HG03097 (cell line): ENCODE measurements around the gene MAD2L1BP.
"Not testable (repeated sequence)": the region's sequence is repeated elsewhere in the genome, so short reads cannot be mapped to it uniquely, and the experiment has no call there.

Source experiments
- ATAC-seq: cut with Tn5 transposase; IDR thresholded peaks from one replicate; pipeline ENCODE4 v1.9.1; 2021; ENCODE audit not compliant: unreplicated experiment, low FRiP score

The MAD2L1BP gene

DNA sequence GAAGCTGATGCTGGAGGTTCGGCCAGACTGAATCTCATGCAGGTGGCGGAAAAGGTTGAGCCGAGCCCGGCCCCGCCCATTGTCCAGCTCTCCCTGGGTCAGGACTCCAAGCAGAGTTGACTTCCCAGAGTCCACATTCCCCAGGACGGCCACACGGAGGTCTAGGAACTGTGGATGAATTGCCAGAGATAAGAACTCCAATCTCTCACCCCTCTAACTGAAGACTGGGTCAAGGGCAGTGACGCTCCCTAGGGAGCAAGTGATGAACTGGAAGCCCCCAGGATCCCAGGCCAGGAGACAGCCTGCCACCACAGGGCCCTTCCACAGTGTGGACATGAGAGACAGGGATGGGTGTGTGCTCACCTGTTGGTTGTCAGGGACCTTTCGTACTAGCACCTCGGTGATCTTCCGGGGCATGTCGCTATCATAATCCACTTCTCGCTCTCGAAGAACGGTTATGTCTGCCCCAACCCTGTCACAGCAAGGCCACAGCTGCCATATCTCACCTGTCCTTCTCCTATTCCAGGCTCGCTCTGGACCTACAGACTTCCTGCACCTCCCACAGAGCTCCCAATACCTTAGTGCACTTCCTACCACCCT lies 10.1 kb upstream of the MAD2L1BP start:
- ATAC-seq, result no peak

DNA sequence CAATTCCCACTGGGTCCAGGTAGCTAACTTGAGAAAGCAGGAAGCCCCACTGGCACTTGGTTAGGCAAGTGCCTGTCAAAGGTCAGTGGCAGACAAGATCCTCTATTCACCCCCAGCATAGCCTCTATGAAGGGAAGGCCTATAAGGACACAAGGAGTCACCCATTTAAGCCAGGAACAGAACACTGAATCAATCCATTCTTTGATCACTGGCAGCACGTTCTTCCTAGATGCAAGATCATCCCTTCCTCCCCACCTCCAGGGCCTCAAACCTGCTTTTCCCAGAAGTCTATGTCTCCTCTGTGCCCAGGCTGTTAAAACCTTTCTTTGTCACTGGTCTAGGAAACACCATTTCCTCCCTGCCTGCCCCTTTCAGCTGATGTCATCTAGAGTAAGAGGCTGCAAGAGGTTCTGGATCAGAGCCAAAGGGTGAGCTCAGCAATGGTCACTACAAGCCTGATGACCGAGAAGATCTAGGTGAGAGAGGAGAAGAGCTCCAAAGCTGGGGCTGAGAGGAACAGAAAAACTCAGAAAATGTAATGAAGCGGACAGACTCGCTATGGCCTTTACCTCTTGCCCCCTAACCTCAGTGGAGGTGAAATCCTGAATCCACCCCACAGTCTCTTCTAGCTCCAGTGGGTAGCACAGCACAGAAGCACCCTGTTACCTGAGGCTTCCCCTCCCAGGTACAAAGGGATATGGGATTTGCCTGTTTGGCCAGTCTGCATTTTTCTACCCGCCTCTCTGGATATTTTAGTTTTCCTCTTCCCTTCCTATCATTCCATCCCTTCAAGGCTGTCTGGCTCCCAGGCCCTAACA lies 8.4 kb upstream of the MAD2L1BP start:
- ATAC-seq, result no peak

DNA sequence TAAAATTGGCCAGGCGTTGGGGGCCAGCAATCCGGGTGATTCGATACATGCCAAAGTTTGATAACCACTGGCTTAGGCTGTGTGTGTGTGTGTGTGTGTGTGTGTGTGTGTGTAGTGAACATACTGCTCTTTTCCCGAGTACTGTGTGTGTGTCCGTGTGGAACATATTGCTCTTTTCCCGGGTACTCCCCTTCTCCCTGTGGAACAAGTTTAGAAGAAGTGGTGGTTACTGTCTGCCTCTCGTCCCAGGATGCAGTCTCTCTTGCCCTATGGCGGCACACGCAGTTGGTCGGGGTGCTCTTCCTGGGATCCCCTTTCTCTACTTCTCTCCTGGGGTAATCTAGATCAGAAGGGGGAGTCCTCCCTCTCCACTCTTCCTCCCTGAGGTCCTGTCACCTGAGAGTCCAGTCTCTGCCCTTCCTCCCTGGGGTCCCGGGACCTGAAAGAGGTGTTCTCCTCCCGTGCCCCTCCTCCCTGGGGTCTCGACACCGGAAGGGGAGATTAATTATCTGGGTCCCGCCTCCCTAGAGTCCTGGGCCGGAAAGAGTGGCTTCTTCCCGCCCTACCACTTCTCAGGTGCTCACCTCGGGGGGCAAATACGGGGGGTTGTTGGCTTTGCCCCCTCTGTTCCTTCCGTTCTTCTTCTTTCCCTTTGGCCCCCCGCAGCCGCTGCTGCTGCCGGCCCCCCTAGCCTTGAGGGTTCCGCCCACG lies 7.1 kb upstream of the MAD2L1BP start:
- ATAC-seq, result no peak

DNA sequence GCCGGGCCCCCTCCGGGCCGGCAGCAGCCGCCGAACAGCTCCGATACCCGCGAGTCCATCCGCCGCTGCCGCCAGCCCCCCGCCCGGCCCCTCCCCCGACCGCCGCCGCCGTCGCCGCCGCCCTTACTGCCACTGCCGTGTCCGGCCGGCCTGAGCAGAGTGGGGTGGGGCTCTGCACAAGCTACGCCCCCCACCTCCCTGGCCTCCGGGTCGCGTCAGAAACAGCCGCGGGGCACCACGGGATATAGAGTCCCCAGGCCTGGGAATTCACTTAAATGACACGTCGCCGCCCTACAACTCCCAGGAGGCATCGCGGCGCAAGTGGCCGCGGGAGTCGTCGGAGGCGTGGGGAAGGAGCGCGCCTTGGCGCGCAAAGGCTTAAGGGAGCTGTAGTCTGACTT lies 6.5 kb upstream of the MAD2L1BP start, which contains the start of gene GTPBP2:
Gene GTPBP2 (minus strand): TSS at position 161 of the 401 bp plus-strand sequence. CDS start 102 bp downstream, at position 59.
- ATAC-seq, result peak; percentile 65

DNA sequence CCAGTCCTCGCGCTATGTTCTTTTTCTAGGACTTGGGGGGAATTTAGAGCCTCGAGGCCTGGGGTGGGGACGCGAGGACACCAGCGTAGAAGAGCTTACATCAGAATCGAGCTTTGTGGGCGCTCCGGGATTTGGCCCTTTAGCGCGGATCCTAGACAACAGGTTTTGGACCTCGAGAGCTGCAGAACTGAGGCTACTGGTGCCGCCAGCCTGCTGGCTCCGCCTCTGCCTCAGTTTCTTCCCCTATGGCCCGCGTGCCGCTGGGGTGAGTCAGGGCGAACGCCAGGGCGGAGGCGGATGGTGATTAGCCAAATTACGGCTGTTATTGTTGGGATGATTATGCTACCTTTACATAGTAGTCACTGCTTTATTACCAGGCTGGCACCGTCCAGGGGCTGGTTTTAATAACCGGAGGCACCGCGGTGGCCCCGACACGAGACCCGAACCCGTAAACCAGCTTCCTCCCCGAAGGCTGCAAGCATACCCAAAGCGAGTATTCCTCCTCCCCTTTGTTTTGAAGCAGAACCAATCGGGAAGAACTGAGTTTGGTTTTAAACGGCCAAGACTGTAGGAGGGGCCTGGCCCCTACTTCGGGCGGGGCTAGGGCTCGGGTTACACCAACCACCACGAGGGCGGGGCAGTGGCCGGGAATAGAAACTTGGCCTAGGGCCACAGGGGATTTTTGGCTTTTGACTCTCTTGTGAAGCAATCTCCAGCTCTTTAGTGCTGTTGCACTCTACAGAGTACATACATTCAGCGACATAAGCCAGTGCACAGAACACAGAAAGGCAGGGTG lies 5.9 kb upstream of the MAD2L1BP start:
- ATAC-seq, result peak; percentile 63

DNA sequence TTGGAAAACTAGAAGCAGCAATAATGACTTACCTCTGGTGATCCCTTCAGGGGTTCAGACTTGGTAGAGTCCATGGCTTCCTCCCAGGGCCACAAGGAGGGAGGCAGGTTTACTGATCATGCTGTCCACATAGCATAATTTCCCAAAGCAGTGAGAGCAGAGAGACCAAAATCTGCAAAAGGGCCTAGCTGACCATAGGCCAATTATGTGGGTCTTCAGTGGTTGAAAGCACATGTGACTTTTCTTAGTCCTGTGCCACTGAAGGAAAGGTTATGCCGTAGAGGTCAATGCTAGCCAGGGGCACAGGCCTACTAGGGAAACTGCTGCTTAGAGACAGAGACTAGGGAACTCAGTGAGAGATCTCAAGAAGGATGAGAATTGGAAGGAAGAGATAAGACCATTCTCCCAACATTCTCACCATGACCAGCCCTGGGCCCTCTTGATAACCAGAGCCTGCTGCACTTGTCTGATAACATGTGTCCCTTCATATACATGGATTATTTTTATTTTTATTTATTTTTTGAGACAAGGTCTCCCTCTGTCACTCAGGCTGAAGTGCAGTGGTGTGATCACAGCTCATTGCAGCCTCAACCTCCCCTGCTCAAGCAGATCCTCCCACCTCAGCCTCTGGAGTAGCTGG lies 4.5 kb upstream of the MAD2L1BP start:
- ATAC-seq, result no peak

DNA sequence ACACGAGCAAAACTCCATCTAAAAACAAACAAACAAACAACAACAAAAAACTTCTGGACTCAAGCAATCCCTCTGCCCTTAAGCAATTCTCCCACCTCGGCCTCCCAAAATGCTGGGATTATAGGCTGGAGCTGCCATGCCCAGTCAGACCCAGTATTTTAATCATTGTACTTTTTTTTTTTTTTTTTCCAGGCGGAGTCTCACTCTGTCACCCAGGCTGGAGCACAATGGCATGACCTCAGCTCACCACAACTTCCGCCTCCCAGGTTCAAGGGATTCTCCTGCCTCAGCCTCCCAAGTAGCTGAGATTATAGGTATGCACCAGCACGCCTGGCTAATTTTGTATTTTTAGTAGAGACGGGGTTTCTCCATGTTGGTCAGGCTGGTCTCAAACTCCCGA lies 2.6 kb upstream of the MAD2L1BP start:
- ATAC-seq, result not testable (repeated sequence)

DNA sequence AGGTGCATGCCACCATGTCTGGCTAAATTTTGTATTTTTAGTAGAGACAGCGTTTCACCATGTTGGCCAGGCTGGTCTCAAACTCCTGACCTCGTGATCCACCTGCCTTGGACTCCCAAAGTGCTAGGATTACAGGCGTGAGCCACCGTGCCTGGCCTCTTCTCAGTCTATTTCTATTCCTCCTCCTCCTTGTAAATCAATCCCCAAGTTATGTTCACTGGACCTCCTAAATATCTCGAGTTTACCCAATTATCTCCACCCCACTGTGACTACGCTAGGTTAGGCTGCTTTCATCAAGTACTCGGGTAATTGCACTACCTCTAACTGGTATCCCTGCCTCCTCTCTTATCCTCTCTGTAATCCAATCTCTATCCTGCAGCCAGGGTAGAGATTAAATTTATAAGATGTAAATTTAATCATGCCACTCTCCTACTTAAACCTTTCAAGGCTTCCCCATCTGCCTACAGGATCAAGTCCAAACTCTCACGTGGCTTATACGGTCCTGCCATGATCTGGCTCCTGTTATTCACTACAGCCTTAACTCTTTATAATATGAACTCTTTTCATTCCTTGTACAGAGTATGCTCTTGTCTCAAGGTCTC lies 837 bp upstream of the MAD2L1BP start:
- ATAC-seq, result no peak

DNA sequence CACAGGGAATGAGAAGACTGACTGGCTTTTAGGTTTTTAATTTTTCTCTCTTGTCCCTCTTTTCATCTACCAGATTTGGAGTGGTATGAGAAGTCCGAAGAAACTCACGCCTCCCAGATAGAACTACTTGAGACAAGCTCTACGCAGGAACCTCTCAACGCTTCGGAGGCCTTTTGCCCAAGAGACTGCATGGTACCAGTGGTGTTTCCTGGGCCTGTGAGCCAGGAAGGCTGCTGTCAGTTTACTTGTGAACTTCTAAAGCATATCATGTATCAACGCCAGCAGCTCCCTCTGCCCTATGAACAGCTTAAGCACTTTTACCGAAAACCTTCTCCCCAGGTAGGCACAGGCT lies 644 bp downstream of the MAD2L1BP start:
- peak; percentile 11 for ATAC-seq

DNA sequence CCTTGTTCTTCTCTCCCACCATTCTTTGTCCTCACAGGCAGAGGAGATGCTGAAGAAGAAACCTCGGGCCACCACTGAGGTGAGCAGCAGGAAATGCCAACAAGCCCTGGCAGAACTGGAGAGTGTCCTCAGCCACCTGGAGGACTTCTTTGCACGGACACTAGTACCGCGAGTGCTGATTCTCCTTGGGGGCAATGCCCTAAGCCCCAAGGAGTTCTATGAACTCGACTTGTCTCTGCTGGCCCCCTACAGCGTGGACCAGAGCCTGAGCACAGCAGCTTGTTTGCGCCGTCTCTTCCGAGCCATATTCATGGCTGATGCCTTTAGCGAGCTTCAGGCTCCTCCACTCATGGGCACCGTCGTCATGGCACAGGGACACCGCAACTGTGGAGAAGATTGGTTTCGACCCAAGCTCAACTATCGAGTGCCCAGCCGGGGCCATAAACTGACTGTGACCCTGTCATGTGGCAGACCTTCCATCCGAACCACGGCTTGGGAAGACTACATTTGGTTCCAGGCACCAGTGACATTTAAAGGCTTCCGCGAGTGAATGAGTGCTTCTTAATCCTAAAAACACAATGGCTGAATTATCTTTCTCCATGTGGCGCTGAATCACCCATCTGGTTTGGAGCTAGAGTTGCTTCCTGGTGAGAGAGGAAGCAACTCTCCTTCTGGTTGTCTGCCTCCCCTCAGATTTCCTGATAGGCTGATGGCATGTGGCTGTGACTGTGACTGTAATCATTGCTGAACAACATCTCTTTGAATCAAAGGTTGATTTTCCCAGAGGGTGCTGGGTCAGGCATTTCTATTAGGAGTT lies 4.6 kb downstream of the MAD2L1BP start:
- no peak for ATAC-seq

DNA sequence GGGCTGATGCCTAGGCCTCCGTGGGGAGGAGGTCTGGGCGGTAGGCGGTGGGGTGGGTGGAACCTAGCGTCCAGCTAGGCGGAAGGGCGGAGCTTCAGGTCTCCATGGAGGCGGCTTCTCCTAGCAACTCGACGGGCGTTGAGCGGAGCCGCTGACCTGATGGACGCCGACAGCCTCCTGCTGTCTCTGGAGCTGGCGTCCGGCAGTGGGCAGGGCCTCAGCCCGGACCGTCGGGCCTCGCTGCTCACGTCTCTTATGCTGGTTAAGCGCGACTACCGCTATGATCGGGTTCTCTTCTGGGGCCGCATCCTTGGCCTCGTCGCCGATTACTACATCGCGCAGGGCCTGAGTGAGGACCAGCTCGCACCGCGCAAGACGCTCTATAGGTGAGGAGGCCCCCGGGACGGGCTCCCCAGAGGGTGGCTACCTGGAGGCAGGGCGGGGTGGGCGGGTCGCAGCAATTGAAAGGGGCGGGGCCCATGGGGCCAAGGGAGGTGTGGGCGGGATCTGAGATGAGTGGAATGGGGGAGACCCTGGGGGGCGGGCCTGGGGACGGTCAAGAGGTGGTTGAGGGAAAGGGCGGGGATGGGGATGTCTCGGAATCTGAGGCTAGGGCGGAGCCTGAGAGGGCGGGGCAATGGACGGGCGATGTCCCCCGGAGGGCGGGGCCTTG lies 9.4 kb downstream of the MAD2L1BP start, which contains the start of gene RSPH9:
Gene RSPH9 (plus strand): TSS at position 97 of the 673 bp plus-strand sequence. CDS start 63 bp downstream, at position 160.
- no peak for ATAC-seq

DNA sequence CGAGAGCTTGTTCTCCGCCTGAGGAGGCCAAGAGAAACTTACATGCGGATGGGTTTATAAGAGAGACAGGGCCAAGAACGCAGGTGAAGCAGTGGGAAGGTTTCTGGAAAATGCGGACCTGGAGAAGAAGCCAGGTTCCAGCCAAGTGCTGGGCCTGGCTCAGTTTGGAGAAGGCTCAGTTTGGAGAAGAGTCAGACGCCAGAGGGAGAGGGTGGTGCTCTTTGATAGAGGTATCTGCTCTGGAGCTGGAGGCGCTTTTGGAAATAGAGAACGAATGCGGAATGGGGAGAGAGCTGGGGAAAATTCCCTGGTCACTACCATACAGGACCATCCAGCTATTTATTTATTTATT lies 9.9 kb downstream of the MAD2L1BP start:
- ATAC-seq, result no peak

DNA sequence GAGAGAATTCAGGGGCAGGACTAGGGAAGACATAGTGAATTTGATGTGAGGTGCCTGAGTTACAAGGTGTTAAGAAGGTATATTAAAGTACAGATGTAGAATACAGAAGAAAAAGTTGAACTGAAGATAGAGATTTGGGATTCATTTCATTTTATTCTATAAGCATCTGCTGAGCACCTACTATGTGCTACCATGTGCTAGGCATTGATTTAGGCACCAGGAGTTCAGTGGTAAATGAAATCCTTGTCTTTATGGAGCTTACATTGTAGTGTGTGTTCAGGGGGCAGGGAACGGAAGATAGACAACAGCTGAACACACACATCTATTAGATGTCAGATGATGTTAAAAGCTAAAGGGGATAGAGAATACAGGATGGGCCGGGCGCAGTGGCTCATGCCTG lies 12.0 kb downstream of the MAD2L1BP start:
- no peak for ATAC-seq

DNA sequence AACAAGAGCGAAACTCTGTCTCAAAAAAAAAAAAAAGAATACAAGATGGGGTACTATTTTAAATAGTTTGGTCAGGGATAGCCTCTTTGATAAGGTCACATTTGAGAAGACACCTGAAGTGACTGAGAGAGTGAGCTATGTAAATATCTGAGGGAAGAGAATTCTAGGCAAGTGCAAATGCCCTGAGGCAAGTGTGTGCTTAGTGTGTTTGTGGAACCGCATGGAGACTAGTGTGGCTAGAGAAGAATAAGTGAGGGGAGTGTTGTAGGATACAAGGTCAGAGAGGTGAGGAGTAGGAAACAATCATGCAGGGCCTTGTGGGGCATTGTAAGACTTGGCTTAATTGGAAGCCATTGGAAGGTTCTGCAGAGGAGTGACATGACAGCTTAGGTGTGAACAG lies 12.6 kb downstream of the MAD2L1BP start:
- ATAC-seq, result no peak

DNA sequence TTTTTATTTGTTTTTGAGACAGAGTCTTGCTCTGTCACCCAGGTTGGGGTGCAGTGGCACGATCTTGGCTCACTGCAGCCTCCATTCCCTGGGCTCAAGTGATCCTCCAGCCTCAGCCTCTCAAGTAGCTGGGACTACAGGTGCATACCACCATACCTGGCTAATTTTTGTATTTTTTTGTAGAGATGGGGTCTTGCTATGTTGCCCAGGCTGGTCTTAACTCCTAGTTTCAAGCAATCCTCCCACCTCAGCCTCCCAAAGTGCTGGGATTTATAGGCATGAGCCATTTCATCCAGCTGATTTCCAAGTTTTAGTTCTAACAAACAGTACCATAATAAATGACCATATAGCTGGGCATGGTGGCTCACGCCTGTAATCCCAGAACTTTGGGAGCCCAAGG lies 17.2 kb downstream of the MAD2L1BP start:
- not testable (repeated sequence) for ATAC-seq

DNA sequence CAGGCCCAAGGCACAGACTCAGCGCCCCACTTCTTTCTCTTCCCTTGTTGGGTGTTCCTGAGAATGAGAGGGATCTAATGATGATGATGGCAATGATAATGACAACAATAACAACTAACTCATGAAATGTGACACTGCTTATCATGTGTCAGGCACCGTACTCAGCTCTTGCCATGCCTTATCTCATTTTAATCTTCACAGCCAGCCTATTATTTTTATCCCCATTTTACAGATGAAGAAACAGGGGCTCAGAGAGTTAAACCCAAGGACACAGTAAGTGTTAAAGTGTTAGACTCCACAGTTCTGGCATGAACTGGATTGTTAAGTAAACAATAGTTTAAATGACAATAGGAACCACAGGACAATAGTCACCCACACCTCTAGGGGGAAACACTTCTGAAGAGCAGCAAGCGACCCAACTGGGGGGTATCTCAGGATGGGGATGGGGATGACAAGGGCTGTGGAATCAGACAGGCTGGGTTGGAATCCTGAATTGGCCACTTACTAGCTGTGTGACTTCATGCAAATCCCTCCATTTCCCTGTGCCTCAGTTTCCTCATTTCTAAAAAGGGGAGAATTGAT lies 21.7 kb downstream of the MAD2L1BP start:
- no peak for ATAC-seq

DNA sequence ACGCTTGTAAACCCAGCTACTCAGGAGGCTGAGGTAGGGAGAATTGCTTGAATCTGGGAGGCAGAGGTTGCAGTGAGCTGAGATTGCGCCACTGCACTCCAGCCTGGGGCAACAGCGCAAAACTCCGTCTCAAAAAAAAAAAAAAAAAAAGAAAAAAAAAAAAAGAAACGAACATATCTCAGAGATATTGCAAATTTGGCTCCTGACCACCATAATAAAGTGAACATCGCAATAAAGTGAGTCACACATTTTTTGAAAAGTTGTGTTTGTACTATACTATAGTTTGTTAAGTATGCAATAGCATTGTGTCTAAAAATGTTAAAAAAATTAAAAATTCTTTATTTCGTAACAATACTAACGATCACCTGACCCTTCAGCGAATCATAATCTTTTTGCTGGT lies 22.5 kb downstream of the MAD2L1BP start:
- no peak for ATAC-seq

DNA sequence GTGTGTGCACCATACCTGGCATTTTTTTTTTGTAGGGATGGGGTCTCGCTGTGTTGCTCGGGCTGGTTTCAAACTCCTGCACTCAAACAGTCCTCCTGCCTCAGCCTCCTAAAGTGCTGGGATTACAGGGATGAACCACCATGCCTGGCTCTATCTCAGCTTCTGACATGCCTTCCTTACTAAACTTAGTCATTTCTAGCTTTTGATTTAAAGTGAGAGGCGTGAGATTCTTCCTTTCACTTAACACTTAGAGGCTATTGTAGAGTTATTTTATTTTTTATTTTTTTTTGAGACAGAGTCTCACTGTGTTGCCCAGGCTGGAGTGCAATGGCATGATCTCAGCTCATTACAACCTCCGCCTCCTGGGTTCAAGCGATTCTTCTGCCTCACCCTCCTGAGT lies 27.3 kb downstream of the MAD2L1BP start:
- not testable (repeated sequence) for ATAC-seq
